ENCODE data around the gene CDIPT. TPM values are rescaled to one million over a fixed set of nuclear protein-coding genes. Genes with fewer than 3 reads are reported as not detected.

The CDIPT gene
- total and polyA plus RNA-seq, 8 donors = 69.5 to 84.8 (median 78.3) TPM

DNA sequence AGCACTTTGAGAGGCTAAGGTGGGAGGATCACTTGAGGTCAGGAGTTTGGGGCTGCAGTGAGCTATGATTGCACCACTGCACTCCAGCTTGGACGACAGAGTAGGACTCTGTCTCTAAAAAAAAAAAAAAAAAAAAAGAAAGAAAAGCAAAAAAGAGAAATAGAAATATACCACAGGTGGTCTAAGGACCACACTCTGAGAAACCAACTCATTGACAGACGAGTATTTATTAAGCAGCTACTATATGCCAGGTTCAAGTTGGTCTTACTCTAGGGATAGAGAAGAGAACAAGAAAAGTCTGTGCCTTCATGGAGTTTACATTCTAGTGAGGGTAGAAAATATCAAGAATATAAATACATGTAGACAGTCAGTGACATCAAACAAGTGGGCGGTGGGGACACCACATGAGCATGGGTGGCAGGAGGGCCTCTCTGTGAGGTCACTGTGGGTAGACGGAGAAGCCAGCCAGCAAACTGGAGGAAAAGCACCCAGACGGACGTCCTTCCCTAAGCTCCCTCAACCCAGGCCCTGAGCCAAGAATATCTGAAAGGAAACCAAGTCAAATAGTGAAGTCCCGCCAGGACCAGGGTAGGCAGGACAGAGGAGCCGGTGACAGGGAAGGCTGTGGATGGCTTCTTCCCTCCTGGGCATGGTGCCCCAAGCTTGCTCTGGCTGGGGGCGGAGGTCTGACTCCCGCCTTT lies 4.7 kb downstream of the CDIPT start:
- Histone ChIP-seq H3K36me3 (peaks cover 0 to 30% of the 10 kb centered on the region in 2 donors), H3K4me3 (no peak overlapping the region), H3K9me3 (no peaks in the 10 kb centered on the region), H3K27me3 (no peaks in the 10 kb centered on the region), H3K4me1 (peaks cover 9 to 19% of the 10 kb centered on the region in 2 donors), H3K27ac (no peak overlapping the region)
- ATAC-seq = no peak
- DNase-seq = no peak
- intact Hi-C loops (cut with DNase I) = loop anchor here in 1 of 2 donors (10.0 kb wide), 1 partner anchor 147 kb away; no protein-coding TSS in a partner anchor
- TF ChIP-seq, protein P1, sequence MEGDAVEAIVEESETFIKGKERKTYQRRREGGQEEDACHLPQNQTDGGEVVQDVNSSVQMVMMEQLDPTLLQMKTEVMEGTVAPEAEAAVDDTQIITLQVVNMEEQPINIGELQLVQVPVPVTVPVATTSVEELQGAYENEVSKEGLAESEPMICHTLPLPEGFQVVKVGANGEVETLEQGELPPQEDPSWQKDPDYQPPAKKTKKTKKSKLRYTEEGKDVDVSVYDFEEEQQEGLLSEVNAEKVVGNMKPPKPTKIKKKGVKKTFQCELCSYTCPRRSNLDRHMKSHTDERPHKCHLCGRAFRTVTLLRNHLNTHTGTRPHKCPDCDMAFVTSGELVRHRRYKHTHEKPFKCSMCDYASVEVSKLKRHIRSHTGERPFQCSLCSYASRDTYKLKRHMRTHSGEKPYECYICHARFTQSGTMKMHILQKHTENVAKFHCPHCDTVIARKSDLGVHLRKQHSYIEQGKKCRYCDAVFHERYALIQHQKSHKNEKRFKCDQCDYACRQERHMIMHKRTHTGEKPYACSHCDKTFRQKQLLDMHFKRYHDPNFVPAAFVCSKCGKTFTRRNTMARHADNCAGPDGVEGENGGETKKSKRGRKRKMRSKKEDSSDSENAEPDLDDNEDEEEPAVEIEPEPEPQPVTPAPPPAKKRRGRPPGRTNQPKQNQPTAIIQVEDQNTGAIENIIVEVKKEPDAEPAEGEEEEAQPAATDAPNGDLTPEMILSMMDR (IDR thresholded peaks at IDR 0.05) = no peak

- intact Hi-C loops (cut with DNase I) = loop anchor here in 1 of 2 donors (10.0 kb wide), 1 partner anchor 148 kb away; no protein-coding TSS in a partner anchor
- DNase-seq = no peak
- no peaks in the 10 kb centered on the region for H3K27me3 ChIP-seq
- H3K27ac ChIP-seq = no peak overlapping the region
- peaks cover 0 to 30% of the 10 kb centered on the region in 2 donors for H3K36me3 ChIP-seq
- no peak overlapping the region for H3K4me3 ChIP-seq
- TF ChIP-seq, protein P1 (IDR thresholded peaks at IDR 0.05) = no peak
- H3K9me3 ChIP-seq = no peaks in the 10 kb centered on the region
- peaks cover 9 to 16% of the 10 kb centered on the region in 2 donors for H3K4me1 ChIP-seq
- no peak for ATAC-seq
These were observed 5.8 kb downstream of the CDIPT start for GRCh38 chr16:29857133-29857760.

DNA sequence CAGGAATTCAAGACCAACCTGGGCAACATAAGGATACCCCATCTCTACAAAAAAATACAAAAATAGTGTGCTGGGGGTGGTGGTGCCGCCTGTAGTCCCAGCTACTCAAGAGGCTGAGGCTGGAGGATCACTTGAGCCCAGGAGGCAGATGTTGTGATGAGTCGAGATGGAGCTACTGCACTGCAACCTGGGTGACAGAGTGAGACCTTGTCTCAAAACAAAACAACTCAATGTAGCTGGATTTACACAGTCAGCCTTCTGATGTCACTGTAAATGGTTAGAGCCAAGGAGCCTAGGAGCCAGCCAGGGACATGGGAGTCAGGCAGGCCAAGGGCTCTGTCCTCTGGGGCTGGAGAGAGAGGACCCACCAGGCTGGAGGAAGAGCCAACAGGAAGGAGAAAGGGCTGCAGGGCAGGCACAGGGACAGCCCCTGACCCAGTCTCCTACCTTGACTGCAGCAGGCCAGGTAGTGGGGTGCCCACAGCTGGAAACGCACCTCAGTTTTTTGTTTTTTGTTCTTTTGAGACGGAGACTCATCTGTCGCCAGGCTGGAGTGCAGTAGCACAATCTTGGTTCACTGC lies 8.4 kb downstream of the CDIPT start:
- Histone ChIP-seq H3K9me3 (no peaks in the 10 kb centered on the region), H3K27me3 (no peaks in the 10 kb centered on the region), H3K4me3 (no peak overlapping the region), H3K4me1 (no peaks in the 10 kb centered on the region), H3K36me3 (peaks cover 0 to 15% of the 10 kb centered on the region in 2 donors), H3K27ac (no peak overlapping the region)
- DNase-seq = no peak
- intact Hi-C loops (cut with DNase I) = loop anchor here in 1 of 2 donors (10.0 kb wide), 1 partner anchor 150 kb away; no protein-coding TSS in a partner anchor
- no peak for ATAC-seq
- TF ChIP-seq, protein P1 (IDR thresholded peaks at IDR 0.05) = no peak

GRCh38 chr16:29852654-29853053 lies 10.4 kb downstream of the CDIPT start:
- peak in 1 of 4 donors; percentile 66 for DNase-seq
- TF ChIP-seq, protein P1 (IDR thresholded peaks at IDR 0.05) = no peak
- Histone ChIP-seq H3K4me1 (peaks cover 0 to 8% of the 10 kb centered on the region in 2 donors), H3K27me3 (no peaks in the 10 kb centered on the region), H3K27ac (peak overlapping the region in 1 of 2 donors; percentile 20), H3K4me3 (no peak overlapping the region), H3K36me3 (peaks cover 0 to 20% of the 10 kb centered on the region in 2 donors), H3K9me3 (no peaks in the 10 kb centered on the region)
- intact Hi-C loops (cut with DNase I) = loop anchor here in 1 of 2 donors (10.0 kb wide), 1 partner anchor 152 kb away; no protein-coding TSS in a partner anchor
- peak; percentile 14 for ATAC-seq

- intact Hi-C loops (cut with DNase I) = loop anchor here in 1 of 2 donors (10.0 kb wide), 1 partner anchor 154 kb away; no protein-coding TSS in a partner anchor
These were observed 12.0 kb downstream of the CDIPT start for GRCh38 chr16:29850998-29851397.

More at GRCh38 chr16:29850998-29851397, 12.0 kb downstream of the CDIPT start:
- TF ChIP-seq, protein P1 (IDR thresholded peaks at IDR 0.05) = no peak
- ATAC-seq (no peak), DNase-seq (no peak)
- Histone ChIP-seq H3K9me3 (no peaks in the 10 kb centered on the region), H3K4me1 (peaks cover 0 to 11% of the 10 kb centered on the region in 2 donors), H3K4me3 (no peak overlapping the region), H3K27me3 (no peaks in the 10 kb centered on the region), H3K36me3 (peaks cover 0 to 36% of the 10 kb centered on the region in 2 donors), H3K27ac (no peak overlapping the region)
